OCI-LY7 (cell line): ENCODE measurements around the gene TFEB. TPM values are rescaled to one million over a fixed set of nuclear protein-coding genes. Genes with fewer than 3 reads are reported as not detected.

Experiments used
- BruUV-seq: library from RNA; stranded (reverse); fragments of 400-500 nt; replicated peaks from 2 replicates; lab custom pipeline; 2021; lab: Mats Ljungman, UMichigan
- CTCF ChIA-PET: fragments of 300-600 bp; sonication (Branson Sonifier 250); formaldehyde crosslinking; loops from one replicate; lab custom pipeline; 2022; ENCODE audit warnings: antibody characterized with exemption; ENCODE audit not compliant: unreplicated experiment; lab: Charles Lee
- POLR2A ChIA-PET: fragments of 300-600 bp; sonication (Branson Sonifier 250); formaldehyde crosslinking; loops from one replicate; lab custom pipeline; 2022; ENCODE audit warnings: antibody characterized with exemption; lab: Charles Lee
- DNase-seq: peaks from one replicate; pipeline ENCODE4 v3.0.0-alpha.2; 2015; ENCODE audit warnings: low spot score
- H2AFZ ChIP-seq: fragments of 200-600 bp; sonication (generic), shearing (Covaris generic); 2 replicates; pipeline ENCODE4 v1.6.1; 2014; ENCODE audit warnings: mild to moderate bottlenecking, antibody characterized with exemption, low read length, moderate library complexity
- H3K27ac ChIP-seq: fragments of 200-600 bp; sonication (generic); 2 replicates; pipeline ENCODE4 v1.5.1; 2014; ENCODE audit warnings: mixed run types, low read depth, mild to moderate bottlenecking, moderate library complexity, low read length, inconsistent platforms; ENCODE audit not compliant: poor library complexity, severe bottlenecking
- H3K36me3 ChIP-seq: fragments of 200-600 bp; sonication (generic); 2 replicates; pipeline ENCODE4 v1.6.1; 2014; ENCODE audit warnings: mild to moderate bottlenecking, antibody characterized with exemption, low read length, moderate library complexity, mixed read lengths; ENCODE audit not compliant: insufficient read depth
- H3K4me1 ChIP-seq: fragments of 200-600 bp; sonication (generic); 2 replicates; pipeline ENCODE4 v1.5.1; 2014; ENCODE audit warnings: mild to moderate bottlenecking, low read length; ENCODE audit not compliant: insufficient read depth, poor library complexity, severe bottlenecking
- H3K4me2 ChIP-seq: fragments of 200-600 bp; sonication (generic); 2 replicates; pipeline ENCODE4 v1.6.1; 2014; ENCODE audit warnings: mild to moderate bottlenecking, low read length
- H3K4me3 ChIP-seq: fragments of 200-600 bp; sonication (generic); 2 replicates; pipeline ENCODE4 v1.5.1; 2014; ENCODE audit warnings: mild to moderate bottlenecking, low read depth, low read length; ENCODE audit not compliant: poor library complexity, severe bottlenecking
- H3K79me2 ChIP-seq: fragments of 200-600 bp; sonication (generic); 2 replicates; pipeline ENCODE4 v1.6.1; 2016; ENCODE audit warnings: low read depth, mild to moderate bottlenecking, low read length, moderate library complexity, mixed read lengths; ENCODE audit not compliant: insufficient read depth
- H3K9me2 ChIP-seq: fragments of 200-600 bp; sonication (generic); 2 replicates; pipeline ENCODE4 v1.6.1; 2016; ENCODE audit warnings: mild to moderate bottlenecking, low read length, mixed read lengths; ENCODE audit not compliant: insufficient read depth
- H3K9me3 ChIP-seq: fragments of 200-600 bp; sonication (generic); 2 replicates; pipeline ENCODE4 v1.6.1; 2014; ENCODE audit warnings: mild to moderate bottlenecking, mixed run types, low read length, mixed read lengths
- H4K20me1 ChIP-seq: fragments of 200-600 bp; sonication (generic); 2 replicates; pipeline ENCODE4 v1.6.1; 2014; ENCODE audit warnings: mild to moderate bottlenecking, antibody characterized with exemption, low read length, moderate library complexity, mixed read lengths; ENCODE audit not compliant: insufficient read depth
- CTCF ChIP-seq: fragments of 200-600 bp; sonication (generic); conservative IDR thresholded peaks from 2 replicates; pipeline ENCODE4 v1.5.1; 2014; ENCODE audit warnings: mild to moderate bottlenecking, antibody characterized with exemption, low read length, moderate library complexity, mixed read lengths
- EZH2phosphoT487 ChIP-seq: fragments of 200-600 bp; sonication (generic); IDR thresholded peaks from 2 replicates; pipeline ENCODE4 v1.6.1; 2018; ENCODE audit warnings: low read depth, borderline replicate concordance, mild to moderate bottlenecking, mixed run types, antibody characterized with exemption, low read length, moderate library complexity, mixed read lengths
- intact Hi-C: fragments of 100-400 bp; cut with micrococcal nuclease; formaldehyde crosslinking; loops from one replicate; pipeline ENCODE4 v1.10.0; 2022; ENCODE audit not compliant: unreplicated experiment
- total RNA-seq, 2 experiments: library from RNA; depleted of rRNA in 1 of 2; stranded (reverse); fragments of >200 nt in 1 of 2; shearing (Covaris generic) in 1 of 2; gene quantifications; 2 replicates each; pipeline ENCODE4 v1.2.3, GENCODE V29; 2014 to 2022

Gene TFEB
- total RNA-seq, 2 experiments from 2014 or later, result 36.8 to 60.0 TPM

- BruUV-seq, result no TSS peak
- H3K4me3 ChIP-seq, result no peak overlapping the region
- intact Hi-C loops, result no loop called here
- no peak overlapping the region for H2AFZ ChIP-seq
- H3K36me3 ChIP-seq, result no peaks in the 10 kb centered on the region
- H3K4me1 ChIP-seq, result no peaks in the 10 kb centered on the region
- H3K4me2 ChIP-seq, result no peak overlapping the region
- no peaks in the 10 kb centered on the region for H3K9me2 ChIP-seq
- TF ChIP-seq CTCF (no peak), EZH2phosphoT487 (no peak)
- H3K79me2 ChIP-seq, result no peaks in the 10 kb centered on the region
- H4K20me1 ChIP-seq, result no peaks in the 10 kb centered on the region
- no peaks in the 10 kb centered on the region for H3K9me3 ChIP-seq
- ChIA-PET POLR2A (no interaction called here), CTCF (no interaction called here)
- H3K27ac ChIP-seq, result no peak overlapping the region
- DNase-seq, result no peak
Measured at GRCh38 chr6:41744236-41744787, 8.9 kb upstream of the TFEB start.

DNA sequence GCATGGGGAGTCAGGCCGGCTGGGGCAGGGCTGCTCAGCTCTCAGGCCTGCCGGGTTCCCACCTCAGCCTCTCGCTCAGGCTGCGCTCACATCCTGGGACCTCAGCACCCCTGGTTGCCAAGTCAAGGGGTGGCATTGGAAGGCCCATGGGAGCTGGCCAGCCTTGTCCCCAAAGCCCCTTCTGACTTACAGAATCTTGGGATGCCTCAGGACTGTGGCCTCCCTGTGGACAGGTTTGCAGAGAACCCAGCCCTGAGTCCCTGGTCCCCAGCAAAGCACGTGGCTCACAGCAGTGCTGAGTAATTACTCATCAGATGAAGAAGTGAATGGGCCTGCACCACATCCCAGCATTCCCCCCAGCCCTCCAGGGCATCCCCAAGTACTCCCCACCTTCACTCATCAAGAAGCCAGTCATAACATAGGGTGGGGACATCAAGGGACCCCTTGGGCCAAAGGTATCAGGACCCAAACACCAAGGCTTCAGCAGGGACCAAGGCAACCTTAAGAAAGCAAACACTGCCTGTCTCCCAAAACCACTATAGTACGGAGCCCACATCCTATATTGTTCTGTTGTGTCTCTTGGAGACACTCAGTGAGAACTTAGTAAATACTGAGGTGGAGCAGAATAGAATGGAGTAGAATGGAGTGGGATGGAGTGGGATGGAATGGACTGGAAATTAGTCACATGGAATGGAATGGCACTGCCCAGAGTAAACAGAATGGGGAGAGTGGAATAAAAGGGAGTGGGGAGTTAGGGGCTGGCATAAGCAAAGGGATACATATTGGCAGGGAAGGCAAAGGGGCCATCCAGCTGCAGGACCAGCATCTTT lies 8.2 kb upstream of the TFEB start:
- Histone ChIP-seq H2AFZ (no peak overlapping the region), H3K27ac (no peak overlapping the region), H3K9me3 (no peaks in the 10 kb centered on the region), H3K79me2 (no peaks in the 10 kb centered on the region), H3K36me3 (no peaks in the 10 kb centered on the region), H3K4me2 (no peak overlapping the region), H4K20me1 (no peaks in the 10 kb centered on the region), H3K4me3 (no peak overlapping the region), H3K9me2 (no peaks in the 10 kb centered on the region), H3K4me1 (no peaks in the 10 kb centered on the region)
- intact Hi-C loops, result no loop called here
- POLR2A ChIA-PET, result interaction anchor here (1.1 kb wide), 1 partner anchor 38 kb away, joined by 3 read pairs; no protein-coding TSS in a partner anchor
- BruUV-seq, result no TSS peak
- no peak for DNase-seq
- TF ChIP-seq CTCF (no peak), EZH2phosphoT487 (no peak)
- CTCF ChIA-PET, result no interaction called here
